ENCODE results near the gene CCDC8.
"Not testable (repeated sequence)": the region's sequence is repeated elsewhere in the genome, so short reads cannot be mapped to it uniquely, and the experiment has no call there.

The CCDC8 gene

GRCh38 chr19:46413262-46414031 is at the start of gene CCDC8:
Gene CCDC8 (minus strand): TSS chr19:46413564. CDS start chr19:46412810, 754 bp downstream.
- DNase-seq (ENCODE audit: extremely low spot score, insufficient read length, low read depth) = no peak
- no peak for FAIRE-seq

- DNase-seq (ENCODE audit: extremely low spot score, insufficient read length, low read depth) (no peak), FAIRE-seq (no peak)
Observed at GRCh38 chr19:46461537-46461936, 48.2 kb upstream of the CCDC8 start.

GRCh38 chr19:46460981-46461380 is 47.6 kb upstream of the CCDC8 start:
- FAIRE-seq = no peak
- DNase-seq (ENCODE audit: extremely low spot score, insufficient read length, low read depth) = no peak

GRCh38 chr19:46460055-46460454 is 46.7 kb upstream of the CCDC8 start:
- FAIRE-seq (no peak), DNase-seq (ENCODE audit: extremely low spot score, insufficient read length, low read depth) (no peak)

- FAIRE-seq = no peak
Observed at GRCh38 chr19:46456930-46457329, 43.6 kb upstream of the CCDC8 start.

GRCh38 chr19:46454244-46454643 is 40.9 kb upstream of the CCDC8 start:
- DNase-seq (ENCODE audit: extremely low spot score, insufficient read length, low read depth) (no peak), FAIRE-seq (no peak)

More at GRCh38 chr19:46456930-46457329, 43.6 kb upstream of the CCDC8 start:
- no peak for DNase-seq (ENCODE audit: extremely low spot score, insufficient read length, low read depth)

- no peak for DNase-seq (ENCODE audit: extremely low spot score, insufficient read length, low read depth)
- FAIRE-seq = no peak
Observed at GRCh38 chr19:46453661-46454060, 40.3 kb upstream of the CCDC8 start.

- no peak for FAIRE-seq
- DNase-seq (ENCODE audit: extremely low spot score, insufficient read length, low read depth) = no peak
Observed at GRCh38 chr19:46452186-46452585, 38.8 kb upstream of the CCDC8 start.

GRCh38 chr19:46451352-46451751 is 38.0 kb upstream of the CCDC8 start:
- no peak for FAIRE-seq
- no peak for DNase-seq (ENCODE audit: extremely low spot score, insufficient read length, low read depth)

- no peak for DNase-seq (ENCODE audit: extremely low spot score, insufficient read length, low read depth)
- no peak for FAIRE-seq
Observed at GRCh38 chr19:46450737-46451136, 37.4 kb upstream of the CCDC8 start.

- no peak for FAIRE-seq
- DNase-seq (ENCODE audit: extremely low spot score, insufficient read length, low read depth) = no peak
Observed at GRCh38 chr19:46449228-46449627, 35.9 kb upstream of the CCDC8 start.

GRCh38 chr19:46448601-46449000 is 35.2 kb upstream of the CCDC8 start:
- no peak for FAIRE-seq
- DNase-seq (ENCODE audit: extremely low spot score, insufficient read length, low read depth) = no peak

GRCh38 chr19:46447824-46448223 is 34.5 kb upstream of the CCDC8 start:
- FAIRE-seq = no peak
- DNase-seq (ENCODE audit: extremely low spot score, insufficient read length, low read depth) = no peak

GRCh38 chr19:46447006-46447405 is 33.6 kb upstream of the CCDC8 start:
- no peak for FAIRE-seq

GRCh38 chr19:46446021-46446420 is 32.7 kb upstream of the CCDC8 start:
- FAIRE-seq = no peak
- DNase-seq (ENCODE audit: extremely low spot score, insufficient read length, low read depth) = no peak

More at GRCh38 chr19:46447006-46447405, 33.6 kb upstream of the CCDC8 start:
- DNase-seq (ENCODE audit: extremely low spot score, insufficient read length, low read depth) = no peak

GRCh38 chr19:46442808-46443450 is 29.6 kb upstream of the CCDC8 start:
- DNase-seq (ENCODE audit: extremely low spot score, insufficient read length, low read depth) (no peak), FAIRE-seq (no peak)

- DNase-seq (ENCODE audit: extremely low spot score, insufficient read length, low read depth) (no peak), FAIRE-seq (no peak)
Observed at GRCh38 chr19:46441866-46442265, 28.5 kb upstream of the CCDC8 start.

- not testable (repeated sequence) for DNase-seq (ENCODE audit: extremely low spot score, insufficient read length, low read depth); FAIRE-seq
Observed at GRCh38 chr19:46435689-46436088, 22.3 kb upstream of the CCDC8 start.

- FAIRE-seq = no peak
- DNase-seq (ENCODE audit: extremely low spot score, insufficient read length, low read depth) = no peak
Observed at GRCh38 chr19:46435009-46435408, 21.6 kb upstream of the CCDC8 start.

GRCh38 chr19:46433470-46433869 is 20.1 kb upstream of the CCDC8 start:
- not testable (repeated sequence) for DNase-seq (ENCODE audit: extremely low spot score, insufficient read length, low read depth); FAIRE-seq

GRCh38 chr19:46431824-46432223 is 18.5 kb upstream of the CCDC8 start:
- no peak for DNase-seq (ENCODE audit: extremely low spot score, insufficient read length, low read depth)
- no peak for FAIRE-seq

Measured in GM18507 (cell line).